ENCODE results near the gene TTC33. TPM values are rescaled to one million over a fixed set of nuclear protein-coding genes. Genes with fewer than 3 reads are reported as not detected.

TTC33 gene
- total RNA-seq, 2 donors from 2014 or later, result 10.3 to 22.5 TPM

GRCh38 chr5:40746703-40747102 is 9.1 kb downstream of the TTC33 start:
- TF ChIP-seq CTCF (IDR thresholded peaks at IDR 0.05), result no peak
- ATAC-seq (ENCODE audit: insufficient number of reproducible peaks, low FRiP score, low read depth) (no peak), DNase-seq (ENCODE audit: low spot score) (no peak)
- Histone ChIP-seq H3K4me1 (ENCODE audit: control insufficient read depth in 1 of 2, low read depth in 2 of 2) (peaks cover 0 to 10% of the 10 kb centered on the region in 2 donors), H3K36me3 (peaks cover 10% of the 10 kb centered on the region), H3K27me3 (replicated peaks; ENCODE audit: insufficient read depth) (no peaks in the 10 kb centered on the region), H3K9me3 (no peaks in the 10 kb centered on the region), H3K4me3 (no peak overlapping the region), H3K27ac (no peak overlapping the region)

GRCh38 chr5:40743771-40744170 is 12.0 kb downstream of the TTC33 start:
- ATAC-seq (ENCODE audit: insufficient number of reproducible peaks, low FRiP score, low read depth), result no peak
- Histone ChIP-seq H3K4me1 (ENCODE audit: control insufficient read depth in 1 of 2, low read depth in 2 of 2) (peaks cover 0 to 10% of the 10 kb centered on the region in 2 donors), H3K27me3 (replicated peaks; ENCODE audit: insufficient read depth) (no peaks in the 10 kb centered on the region), H3K36me3 (peaks cover 22% of the 10 kb centered on the region), H3K4me3 (no peak overlapping the region), H3K9me3 (no peaks in the 10 kb centered on the region), H3K27ac (no peak overlapping the region)
- TF ChIP-seq CTCF (IDR thresholded peaks at IDR 0.05), result no peak
- no peak for DNase-seq (ENCODE audit: low spot score)

- Histone ChIP-seq H3K36me3 (peaks cover 13% of the 10 kb centered on the region), H3K4me3 (no peak overlapping the region), H3K27me3 (replicated peaks; ENCODE audit: insufficient read depth) (no peaks in the 10 kb centered on the region), H3K27ac (no peak overlapping the region), H3K9me3 (no peaks in the 10 kb centered on the region), H3K4me1 (ENCODE audit: control insufficient read depth in 1 of 2, low read depth in 2 of 2) (peaks cover 5 to 26% of the 10 kb centered on the region in 2 donors)
- TF ChIP-seq CTCF (IDR thresholded peaks at IDR 0.05), result no peak
- ATAC-seq (ENCODE audit: insufficient number of reproducible peaks, low FRiP score, low read depth) (no peak), DNase-seq (ENCODE audit: low spot score) (no peak)
Observed at GRCh38 chr5:40738502-40738901, 17.3 kb downstream of the TTC33 start.

- ATAC-seq (ENCODE audit: insufficient number of reproducible peaks, low FRiP score, low read depth) (no peak), DNase-seq (ENCODE audit: low spot score) (no peak)
- Histone ChIP-seq H3K27ac (no peak overlapping the region), H3K4me3 (no peak overlapping the region), H3K36me3 (peaks cover 8% of the 10 kb centered on the region), H3K27me3 (replicated peaks; ENCODE audit: insufficient read depth) (no peaks in the 10 kb centered on the region), H3K4me1 (ENCODE audit: control insufficient read depth in 1 of 2, low read depth in 2 of 2) (peaks cover 5 to 26% of the 10 kb centered on the region in 2 donors), H3K9me3 (no peaks in the 10 kb centered on the region)
- peak; percentile 57 for TF ChIP-seq CTCF (IDR thresholded peaks at IDR 0.05)
Observed at GRCh38 chr5:40736103-40736875, 19.5 kb downstream of the TTC33 start.

- no peaks in the 10 kb centered on the region for H3K9me3 ChIP-seq
- H3K27me3 ChIP-seq (replicated peaks; ENCODE audit: insufficient read depth), result no peaks in the 10 kb centered on the region
- no peak for ATAC-seq (ENCODE audit: insufficient number of reproducible peaks, low FRiP score, low read depth)
- H3K36me3 ChIP-seq, result peaks cover 3% of the 10 kb centered on the region
- DNase-seq (ENCODE audit: low spot score), result no peak
- H3K27ac ChIP-seq, result no peak overlapping the region
- H3K4me3 ChIP-seq, result no peak overlapping the region
- H3K4me1 ChIP-seq (ENCODE audit: control insufficient read depth in 1 of 2, low read depth in 2 of 2), result peaks cover 5 to 26% of the 10 kb centered on the region in 2 donors
- no peak for TF ChIP-seq CTCF (IDR thresholded peaks at IDR 0.05)
Observed at GRCh38 chr5:40735609-40736008, 20.2 kb downstream of the TTC33 start.
